NCI-H1694 (cell line): ENCODE data around the gene MTG1.
"Not testable (repeated sequence)": the region's sequence is repeated elsewhere in the genome, so short reads cannot be mapped to it uniquely, and the experiment has no call there.

Experiments used
- DNase-seq: peaks from one replicate; lab custom pipeline; 2025; lab: John Stamatoyannopoulos, UW

Gene MTG1

DNA sequence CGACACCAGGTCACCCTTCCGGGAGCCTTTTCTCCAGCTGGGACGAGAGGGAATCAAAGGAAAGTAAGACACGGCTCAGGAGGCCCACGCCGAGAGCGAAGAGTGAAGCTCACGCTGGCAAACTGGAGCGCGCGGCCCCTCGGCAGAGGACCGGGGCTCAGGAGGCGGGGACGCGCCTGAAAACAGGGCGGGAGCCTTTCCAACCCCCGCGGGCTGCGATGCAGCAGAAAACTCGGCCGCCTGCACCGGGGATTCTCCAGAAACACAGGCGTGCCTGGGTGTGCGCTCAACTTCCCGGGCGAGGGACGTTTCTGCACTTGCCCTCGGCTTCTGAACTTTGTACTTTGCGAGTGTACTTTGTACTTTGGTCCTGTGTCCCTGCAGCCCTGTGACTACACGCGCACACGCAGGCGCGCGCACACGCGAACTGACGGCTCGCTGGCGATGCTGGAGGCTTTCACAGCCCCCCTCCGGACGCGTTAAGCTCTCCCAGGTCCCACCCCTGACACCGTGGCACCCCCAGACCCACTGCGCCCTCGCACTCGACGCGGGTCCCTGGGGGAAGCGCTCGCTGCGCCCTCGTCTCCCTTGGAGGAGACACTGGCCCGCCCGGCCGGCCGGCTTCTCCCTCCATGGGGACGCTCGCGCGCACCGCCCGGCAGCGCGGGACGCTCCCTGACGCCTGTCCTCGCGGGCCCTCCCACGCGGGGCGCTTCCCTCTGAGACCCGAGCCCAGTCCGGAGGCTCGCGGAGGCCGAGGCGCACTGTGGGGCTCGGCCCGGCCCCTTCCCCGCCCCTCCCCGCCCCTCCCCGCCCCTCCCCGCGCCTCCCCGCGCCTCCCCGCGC, 15.5 kb upstream of the MTG1 start:
- DNase-seq, result no peak

DNA sequence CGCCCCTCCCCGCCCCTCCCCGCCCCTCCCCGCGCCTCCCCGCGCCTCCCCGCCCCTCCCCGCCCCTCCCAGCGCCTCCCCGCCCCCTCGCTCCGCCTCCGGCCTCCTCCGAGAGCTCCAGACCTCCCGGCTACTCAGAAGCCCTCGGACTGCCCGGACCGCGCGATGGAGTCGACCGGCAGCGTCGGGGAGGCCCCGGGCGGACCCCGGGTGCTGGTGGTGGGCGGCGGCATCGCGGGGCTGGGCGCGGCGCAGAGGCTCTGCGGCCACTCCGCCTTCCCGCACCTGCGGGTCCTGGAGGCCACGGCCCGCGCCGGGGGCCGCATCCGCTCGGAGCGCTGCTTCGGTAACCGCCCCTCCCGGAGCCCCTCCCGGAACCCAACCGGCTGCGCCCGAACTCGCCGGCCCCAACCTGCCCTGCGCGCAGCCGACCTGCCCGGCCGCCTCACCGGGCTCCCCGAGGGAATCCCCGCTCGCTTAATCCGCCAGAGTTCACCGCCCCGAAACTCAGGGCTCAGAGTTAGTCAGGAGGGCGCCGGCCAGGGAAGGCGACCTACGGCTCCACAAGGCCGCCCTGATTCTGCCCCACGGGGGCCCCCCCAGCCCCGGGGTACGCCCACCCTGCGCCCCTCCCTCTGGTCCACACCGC, 14.7 kb upstream of the MTG1 start, which contains the start of gene PAOX:
PAOX (plus strand) TSS at position 111 of the 649 bp plus-strand sequence; CDS start at position 166, 55 bp downstream.
- no peak for DNase-seq

DNA sequence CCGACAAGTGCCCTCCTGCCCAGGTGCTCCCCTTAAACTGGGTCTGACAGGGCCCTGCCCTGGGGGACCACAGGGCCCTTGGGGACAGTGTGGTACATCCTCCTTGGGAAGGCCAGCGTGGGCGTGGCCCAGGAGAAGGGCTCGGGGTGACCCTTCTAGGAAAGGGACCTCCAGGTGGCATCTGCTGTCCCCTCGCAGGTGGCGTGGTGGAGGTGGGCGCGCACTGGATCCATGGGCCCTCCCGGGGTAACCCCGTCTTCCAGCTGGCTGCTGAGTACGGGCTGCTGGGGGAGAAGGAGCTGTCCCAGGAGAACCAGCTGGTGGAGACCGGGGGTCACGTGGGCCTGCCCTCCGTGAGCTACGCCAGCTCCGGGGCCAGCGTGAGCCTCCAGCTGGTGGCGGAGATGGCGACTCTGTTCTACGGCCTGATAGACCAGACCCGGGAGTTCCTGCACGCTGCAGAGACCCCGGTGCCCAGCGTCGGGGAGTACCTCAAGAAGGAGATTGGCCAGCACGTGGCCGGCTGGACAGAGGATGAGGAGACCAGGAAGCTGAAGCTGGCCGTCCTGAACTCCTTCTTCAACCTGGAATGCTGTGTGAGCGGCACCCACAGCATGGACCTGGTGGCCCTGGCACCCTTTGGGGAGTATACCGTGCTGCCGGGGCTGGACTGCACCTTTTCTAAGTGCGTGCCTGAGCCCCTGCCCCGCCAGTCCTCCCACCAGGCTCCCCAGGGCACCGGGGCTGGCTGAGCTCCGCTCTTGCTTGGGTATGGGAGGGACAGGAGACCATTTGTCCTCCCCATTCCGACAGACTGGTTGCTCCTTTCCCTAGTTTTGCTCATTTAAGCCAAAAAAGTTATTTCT, 13.9 kb upstream of the MTG1 start:
- no peak for DNase-seq

DNA sequence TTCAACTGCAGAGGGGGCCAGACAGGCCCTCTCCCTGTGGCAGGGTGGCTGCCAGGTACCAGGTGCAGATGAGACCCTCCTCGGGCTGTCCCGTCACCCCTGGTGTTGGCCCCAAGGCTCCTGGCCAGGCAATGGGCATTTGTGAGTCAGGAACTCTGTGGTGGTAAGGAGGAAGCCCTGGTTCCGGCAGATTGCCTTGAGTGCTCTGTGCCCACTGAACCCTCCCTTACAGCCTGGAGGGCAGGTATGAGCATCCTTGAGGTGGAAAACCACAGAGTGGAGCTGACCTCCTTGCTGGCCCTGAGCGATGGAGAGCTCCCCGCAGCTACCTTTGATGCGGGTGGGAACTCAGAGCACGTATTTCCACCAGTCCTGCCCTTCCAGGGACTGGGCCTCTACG, 12.9 kb upstream of the MTG1 start:
- DNase-seq, result no peak

DNA sequence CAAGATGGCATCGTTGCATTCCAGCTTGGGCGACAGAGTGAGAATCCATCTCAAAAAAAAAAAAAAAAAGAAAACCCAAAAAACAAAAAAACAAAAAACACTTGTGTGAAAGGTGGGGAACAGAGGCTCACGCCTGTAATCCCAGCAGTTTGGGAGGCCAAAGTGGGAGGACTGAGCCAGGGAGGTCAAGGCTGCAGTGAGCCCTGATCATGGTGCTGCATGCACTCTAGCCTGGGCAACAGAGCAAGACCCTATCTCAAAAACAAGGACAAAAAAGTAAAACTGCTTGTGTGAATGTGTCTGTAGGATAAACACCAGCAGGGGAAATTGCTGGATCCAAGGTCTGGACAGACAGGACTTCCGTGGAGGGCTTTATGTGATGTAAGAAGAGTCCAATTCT, 10.4 kb upstream of the MTG1 start:
- no peak for DNase-seq

DNA sequence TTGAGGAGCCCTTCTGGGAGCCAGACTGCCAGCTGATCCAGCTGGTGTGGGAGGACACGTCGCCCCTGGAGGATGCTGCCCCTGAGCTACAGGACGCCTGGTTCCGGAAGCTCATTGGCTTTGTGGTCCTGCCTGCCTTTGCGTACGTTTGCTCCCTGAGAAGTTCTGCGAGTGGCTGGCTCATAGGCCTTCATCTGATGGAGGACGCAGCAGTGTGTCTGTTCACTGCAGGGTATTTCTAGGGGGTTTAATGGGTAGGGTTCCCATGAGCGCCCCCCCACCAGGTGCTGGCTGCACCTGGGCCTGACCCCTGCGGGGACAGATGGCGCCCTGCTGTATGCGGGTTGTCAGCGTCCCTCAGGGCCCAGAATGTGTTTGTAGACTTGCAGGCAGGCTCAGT, 9.9 kb upstream of the MTG1 start:
- DNase-seq, result no peak

DNA sequence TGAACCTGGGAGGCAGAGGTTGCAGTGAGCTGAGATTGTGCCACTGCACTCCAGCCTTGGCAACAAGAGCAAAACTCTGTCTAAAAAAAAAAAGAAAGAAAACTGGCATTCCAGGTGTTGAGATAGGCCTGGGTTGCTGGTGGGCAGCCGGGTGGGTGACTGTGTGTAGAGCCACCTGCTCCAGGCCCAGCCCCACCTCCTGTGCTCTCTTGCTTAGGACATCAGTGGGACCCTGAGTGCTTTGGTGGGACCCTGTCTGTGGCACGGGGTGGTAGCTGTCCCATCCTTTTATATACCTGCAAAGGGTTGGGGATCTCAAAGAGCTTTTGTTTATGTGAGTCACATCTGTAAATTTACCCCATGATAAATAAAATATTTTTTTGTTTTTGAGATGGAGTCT, 8.7 kb upstream of the MTG1 start:
- no peak for DNase-seq

DNA sequence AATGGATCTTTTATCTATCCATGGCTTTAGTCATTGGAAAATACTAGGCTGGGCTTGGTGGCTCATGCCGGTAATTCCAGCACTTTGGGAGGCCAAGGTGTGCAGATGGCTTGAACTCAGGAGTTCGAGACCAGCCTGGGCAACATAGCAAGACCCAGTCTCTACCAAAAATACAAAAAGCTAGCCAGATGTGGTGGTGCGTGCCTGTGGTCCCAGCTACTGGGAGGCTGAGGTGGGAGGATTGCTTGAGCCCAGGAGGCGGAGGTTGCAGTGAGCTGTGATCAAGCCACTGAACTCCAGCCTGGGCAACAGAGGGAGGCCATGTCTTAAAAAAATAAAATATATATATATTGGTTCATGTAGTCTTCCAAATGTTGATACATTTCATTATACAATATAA, 7.0 kb upstream of the MTG1 start:
- DNase-seq, result not testable (repeated sequence)

DNA sequence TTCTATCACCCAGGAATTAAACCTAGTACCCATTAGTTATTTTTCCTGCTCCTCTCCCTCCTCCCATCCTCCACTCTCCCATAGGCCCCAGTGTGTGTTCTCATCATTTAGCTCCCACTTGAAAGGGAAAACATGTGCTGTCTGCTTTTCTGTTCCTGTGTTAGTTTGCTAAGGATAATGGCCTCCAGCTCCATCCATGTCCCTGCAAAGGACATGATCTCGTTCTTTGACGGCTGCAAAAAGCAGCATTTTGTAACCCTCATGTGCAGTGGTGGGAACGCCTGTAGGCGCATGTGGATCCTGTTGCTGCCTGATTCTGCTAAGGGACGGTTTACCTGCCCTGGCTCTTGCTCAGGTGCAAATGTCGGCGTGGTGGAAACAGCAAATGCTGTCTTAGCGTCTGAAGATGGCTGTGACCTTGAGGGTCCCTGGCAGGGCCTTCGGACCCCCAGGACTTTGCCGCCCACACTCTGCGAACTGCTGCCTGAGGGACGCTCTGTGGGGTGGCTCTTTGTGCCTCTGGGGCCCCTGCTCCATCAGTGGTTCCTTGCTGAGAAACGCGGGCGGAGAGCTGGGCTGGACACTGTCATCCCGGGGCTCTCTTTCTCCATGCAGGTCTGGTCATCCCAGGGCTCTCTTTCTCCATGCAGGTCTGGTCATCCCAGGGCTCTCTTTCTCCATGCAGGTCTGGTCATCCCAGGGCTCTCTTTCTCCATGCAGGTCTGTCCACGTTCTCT, 5.6 kb upstream of the MTG1 start:
- DNase-seq, result no peak

DNA sequence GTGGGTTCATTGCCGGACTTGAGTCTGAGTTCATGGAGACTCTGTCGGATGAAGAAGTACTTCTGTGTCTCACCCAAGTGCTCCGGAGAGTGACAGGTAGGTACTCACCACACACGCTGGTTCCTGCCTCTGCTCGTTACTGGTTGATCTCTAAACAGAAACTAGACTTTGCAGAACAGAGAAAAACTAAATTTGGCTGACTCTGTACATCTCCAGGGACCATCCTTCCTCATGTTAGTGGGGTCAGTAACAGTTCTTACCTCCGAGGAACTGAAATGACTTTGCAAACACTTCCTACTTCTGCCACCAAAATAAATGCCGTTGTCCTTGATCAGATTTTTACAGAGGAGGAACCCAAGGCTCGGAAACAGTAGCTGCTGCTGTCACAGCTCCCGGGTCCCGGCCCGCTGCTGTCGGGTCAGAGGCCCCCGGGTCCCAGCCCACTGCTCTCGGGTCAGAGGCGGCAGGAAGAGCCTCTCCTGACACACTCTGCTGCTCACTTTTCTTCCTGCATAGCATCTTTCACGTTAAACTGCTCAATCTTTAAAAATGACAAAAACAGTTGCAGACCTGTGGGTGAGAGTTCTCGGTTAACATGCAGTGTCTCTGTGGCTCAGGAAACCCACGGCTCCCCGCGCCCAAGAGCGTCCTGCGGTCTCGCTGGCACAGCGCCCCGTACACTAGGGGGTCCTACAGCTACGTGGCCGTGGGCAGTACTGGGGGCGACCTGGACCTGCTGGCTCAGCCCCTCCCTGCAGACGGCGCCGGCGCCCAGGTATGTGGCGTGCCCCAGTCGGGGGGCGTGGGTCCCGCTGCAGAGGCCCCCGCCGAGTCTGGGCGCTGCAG, 4.8 kb upstream of the MTG1 start:
- DNase-seq, result no peak

DNA sequence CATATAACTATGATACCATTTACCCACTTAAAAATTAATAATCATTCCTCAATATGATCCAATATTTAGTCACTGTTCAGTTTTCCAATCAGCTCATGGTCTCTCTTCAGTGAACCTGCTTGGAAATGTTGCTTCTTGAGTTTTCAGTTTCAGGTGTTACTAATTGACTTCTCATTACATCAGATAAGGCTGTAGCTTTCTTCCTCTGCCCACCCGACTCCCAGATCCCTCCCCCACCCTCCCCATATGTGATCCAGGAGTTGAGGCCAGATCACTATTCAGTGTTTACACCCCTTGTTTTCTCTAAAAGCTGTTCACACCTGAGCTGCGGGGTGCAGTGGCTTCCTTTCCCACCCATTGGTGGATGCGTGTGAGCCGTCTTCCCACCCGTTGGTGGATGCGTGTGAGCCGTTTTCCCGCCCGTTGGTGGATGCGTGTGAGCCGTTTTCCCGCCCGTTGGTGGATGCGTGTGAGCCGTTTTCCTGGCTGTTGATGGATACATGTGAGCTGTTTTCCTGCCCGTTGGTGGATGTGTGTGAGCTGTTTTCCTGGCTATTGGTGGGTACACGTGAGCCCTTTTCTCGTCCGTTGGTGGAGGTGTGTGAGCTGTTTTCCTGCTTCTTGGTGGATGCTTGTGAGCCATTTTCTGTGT, 3.2 kb upstream of the MTG1 start:
- no peak for DNase-seq

DNA sequence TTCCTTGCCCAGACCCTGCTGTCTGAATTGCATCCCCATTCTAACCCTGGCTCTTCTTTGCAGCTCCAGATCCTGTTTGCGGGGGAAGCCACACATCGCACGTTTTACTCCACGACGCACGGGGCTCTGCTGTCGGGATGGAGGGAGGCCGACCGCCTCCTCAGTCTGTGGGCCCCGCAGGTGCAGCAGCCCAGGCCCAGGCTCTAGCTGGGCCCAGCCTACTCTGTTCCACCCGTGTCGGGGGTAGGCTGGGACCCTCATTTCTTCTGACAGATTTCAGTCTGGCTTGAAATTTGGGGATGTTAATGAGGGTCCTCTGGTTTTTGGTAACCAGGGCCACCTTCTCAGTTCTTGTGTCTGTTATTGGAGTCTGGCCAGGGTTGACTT, 2.7 kb upstream of the MTG1 start:
- DNase-seq, result no peak

DNA sequence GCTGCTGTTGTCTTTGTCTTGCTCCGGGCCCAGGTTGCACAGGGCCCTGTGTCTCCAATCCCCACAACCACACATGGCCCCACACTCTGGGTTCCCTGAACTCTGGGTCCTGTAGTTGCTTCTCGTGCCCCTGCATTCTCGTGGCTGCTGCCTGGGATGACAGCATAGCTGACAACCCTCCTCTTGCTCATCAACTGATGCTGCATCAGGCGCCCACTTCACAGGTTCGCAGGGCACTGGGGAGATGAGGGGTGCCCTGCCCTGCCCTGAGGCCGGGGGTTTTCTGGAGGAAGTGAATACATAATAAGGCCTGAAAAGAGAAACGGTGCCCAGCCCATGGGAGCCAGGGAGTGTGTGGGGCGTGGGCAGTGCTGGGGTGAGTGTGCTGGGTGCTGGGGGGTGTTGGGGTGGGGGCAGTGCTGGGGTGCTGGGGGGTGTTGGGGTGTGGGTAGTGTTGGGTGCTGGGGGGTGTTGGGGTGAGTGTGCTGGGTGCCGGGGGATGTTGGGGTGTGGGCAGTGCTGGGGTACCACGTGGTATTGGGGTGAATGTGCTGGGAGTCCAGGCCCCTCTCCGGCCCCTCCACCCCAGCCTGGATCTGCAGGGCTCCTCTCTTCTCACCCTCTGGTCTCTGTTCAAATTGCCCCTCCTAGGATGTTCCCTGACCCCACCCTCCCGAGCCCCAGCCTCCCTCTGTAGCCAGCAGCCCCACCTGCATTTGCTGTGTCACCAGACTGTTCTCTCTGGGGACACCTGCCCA, 2.0 kb upstream of the MTG1 start:
- no peak for DNase-seq

DNA sequence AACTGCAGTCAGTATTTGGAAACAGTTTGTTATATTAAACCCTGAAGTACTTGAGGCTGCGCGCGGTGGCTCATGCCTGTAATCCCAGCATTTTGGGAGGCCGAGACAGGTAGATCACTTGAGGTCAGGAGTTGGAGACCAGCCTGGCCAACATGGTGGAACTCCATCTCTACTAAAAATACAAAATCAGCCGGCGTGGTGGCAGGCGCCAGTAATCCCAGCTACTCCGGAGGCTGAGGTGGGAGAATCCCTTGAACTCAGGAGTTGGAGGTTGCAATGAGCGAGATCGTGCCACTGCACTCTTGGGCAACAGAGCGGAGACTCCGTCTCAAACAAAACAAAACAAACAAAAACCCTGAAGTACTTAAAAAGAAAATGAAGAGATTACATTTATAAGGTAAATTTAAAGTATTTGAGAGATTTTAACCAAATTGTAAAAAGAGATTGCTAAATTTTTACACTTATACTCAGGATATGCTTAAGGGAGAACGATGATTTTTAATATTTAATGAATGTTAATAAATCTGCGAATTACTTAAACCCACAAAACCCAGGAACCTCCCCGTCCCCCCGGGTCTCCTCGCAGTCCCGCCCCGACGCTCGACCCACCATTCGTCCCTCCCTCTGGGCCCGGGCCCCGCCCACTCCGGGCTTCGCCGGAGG, 425 bp upstream of the MTG1 start:
- no peak for DNase-seq

DNA sequence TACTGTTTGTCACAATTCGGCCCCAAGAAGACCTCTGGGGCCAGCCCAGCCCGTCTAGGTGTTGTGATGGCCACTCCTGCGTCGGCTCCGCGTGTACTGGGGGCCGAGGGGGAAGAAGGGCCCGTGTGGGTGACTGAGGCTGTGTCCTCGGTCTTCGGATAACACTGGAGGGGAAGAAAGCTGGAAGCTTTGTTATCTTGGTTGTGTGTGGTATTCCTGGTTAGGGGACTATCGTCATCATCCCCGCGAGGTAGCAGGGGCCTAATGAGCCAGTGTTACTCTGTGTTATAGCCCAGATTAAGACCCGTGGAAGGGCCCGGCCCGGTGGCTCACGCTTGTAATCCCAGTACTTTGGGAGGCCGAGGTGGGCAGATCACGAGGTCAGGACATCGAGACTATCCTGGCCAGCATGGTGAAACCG, 854 bp downstream of the MTG1 start:
- DNase-seq, result no peak

DNA sequence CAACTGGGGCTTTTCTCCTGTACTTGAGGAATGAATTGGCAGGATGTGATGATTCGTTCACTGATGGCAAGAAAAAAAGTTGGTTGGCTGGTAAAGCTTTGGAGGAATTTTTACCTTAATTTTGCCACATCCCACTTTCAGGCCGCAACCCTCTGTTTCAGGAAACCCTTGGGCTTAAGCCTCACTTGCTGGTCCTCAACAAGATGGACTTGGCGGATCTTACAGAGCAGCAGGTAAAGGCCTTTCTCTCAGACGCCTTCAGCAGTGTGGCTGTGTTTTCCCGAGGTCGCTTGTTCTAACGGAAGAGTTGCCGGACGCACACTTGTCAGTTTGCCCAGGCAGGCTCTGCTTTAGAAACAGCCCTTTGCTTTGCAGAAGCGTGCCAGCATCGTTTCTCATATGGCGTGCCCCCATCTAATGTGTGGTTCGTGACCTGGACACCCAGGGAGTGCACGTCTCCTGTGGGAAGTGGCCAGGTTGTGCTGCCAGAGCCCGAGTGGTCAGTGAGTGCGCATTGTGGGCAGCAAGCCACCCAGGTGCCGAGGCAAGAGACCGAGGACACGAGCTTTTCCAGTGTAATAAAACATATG, 2.2 kb downstream of the MTG1 start:
- no peak for DNase-seq

DNA sequence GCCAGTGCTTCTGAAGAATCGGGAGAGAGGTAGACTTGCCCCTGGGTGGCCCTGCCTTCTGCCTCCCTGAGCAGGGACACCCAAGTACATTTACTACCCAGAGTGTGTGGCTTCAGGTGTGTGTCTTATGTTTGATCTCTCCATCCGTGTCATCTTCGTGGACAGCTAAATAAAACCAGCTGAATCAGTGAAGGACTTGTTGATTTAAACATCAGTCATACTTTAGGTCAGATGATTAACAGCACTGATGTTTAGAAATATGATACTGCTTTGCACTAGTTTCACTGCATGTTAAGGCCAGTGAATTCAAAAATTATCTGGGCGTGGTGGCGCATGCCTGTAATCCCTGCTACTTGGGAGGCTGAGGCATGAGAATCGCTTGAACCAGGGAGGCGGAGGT, 4.0 kb downstream of the MTG1 start:
- DNase-seq, result no peak

DNA sequence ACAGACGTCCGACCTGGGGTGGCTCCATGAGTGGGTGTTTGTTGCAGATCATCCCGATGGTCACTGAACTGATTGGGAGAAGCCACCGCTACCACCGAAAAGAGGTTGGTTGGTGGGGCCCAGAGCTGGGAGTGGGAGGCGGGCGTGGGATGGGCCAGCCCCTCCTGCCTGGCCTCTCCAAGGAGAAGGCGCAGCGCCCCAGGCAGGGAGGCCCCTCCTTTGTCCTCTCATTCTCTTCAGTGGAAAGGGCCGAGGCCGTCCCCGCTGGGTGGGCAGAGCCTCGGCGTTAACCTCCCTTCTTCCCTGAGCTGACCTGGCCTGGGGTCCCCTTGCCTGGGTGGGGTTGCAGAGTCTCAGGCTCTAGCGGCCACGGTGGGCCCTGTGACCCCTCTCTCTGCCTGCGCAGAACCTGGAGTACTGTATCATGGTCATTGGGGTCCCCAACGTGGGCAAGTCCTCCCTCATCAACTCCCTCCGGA, 5.2 kb downstream of the MTG1 start:
- DNase-seq, result no peak
